ENCODE data around the gene AIG1. TPM values are rescaled to one million over a fixed set of nuclear protein-coding genes. Genes with fewer than 3 reads are reported as not detected.

Gene AIG1
- total RNA-seq, 1 experiment from 2014 or later, result 2.2 TPM

DNA sequence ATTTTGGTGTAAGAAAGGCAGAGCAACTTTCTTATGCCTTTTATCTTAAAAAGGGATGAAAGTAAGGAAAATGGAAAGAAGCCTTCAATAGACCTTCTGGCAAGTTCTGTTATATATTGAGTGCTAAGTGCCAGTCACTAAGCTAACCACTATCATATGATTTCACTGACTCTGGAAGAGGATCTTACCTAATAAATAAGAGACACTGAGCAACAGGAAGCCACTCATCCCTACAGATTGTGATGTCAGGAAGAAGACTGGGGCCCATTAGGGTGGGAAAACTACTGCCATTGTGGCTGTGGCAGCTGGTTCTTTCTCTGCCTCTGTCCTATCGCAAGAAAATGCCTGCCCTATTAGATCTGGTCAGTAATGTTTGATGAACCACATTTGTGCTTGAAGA lies 89.6 kb downstream of the AIG1 start:
- no peak for TF ChIP-seq EZH2 (IDR thresholded peaks at IDR 0.05; ENCODE audit: borderline replicate concordance, low read depth, low read length, poor library complexity, severe bottlenecking)
- TF ChIP-seq, protein P1, sequence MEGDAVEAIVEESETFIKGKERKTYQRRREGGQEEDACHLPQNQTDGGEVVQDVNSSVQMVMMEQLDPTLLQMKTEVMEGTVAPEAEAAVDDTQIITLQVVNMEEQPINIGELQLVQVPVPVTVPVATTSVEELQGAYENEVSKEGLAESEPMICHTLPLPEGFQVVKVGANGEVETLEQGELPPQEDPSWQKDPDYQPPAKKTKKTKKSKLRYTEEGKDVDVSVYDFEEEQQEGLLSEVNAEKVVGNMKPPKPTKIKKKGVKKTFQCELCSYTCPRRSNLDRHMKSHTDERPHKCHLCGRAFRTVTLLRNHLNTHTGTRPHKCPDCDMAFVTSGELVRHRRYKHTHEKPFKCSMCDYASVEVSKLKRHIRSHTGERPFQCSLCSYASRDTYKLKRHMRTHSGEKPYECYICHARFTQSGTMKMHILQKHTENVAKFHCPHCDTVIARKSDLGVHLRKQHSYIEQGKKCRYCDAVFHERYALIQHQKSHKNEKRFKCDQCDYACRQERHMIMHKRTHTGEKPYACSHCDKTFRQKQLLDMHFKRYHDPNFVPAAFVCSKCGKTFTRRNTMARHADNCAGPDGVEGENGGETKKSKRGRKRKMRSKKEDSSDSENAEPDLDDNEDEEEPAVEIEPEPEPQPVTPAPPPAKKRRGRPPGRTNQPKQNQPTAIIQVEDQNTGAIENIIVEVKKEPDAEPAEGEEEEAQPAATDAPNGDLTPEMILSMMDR (conservative IDR thresholded peaks at IDR 0.05; ENCODE audit: low read depth, low read length), result no peak
- H3K36me3 ChIP-seq (ENCODE audit: insufficient read depth, low read length, poor library complexity, severe bottlenecking), result no peaks in the 10 kb centered on the region
- H3K4me1 ChIP-seq (ENCODE audit: insufficient read depth, low read length, poor library complexity, severe bottlenecking), result no peaks in the 10 kb centered on the region
- intact Hi-C loops (cut with micrococcal nuclease; ENCODE audit: unreplicated experiment), result no loop called here
- BruUV-seq (replicated peaks), result no TSS peak
- ChIA-PET CTCF (no interaction called here), POLR2A (ENCODE audit: low non-redundant PET) (no interaction called here)
- H3K27ac ChIP-seq (ENCODE audit: low read depth, low read length, poor library complexity, severe bottlenecking), result no peak overlapping the region
- H3K4me3 ChIP-seq (ENCODE audit: low read depth, low read length, poor library complexity, severe bottlenecking), result no peak overlapping the region
- no peaks in the 10 kb centered on the region for H3K27me3 ChIP-seq (replicated peaks; ENCODE audit: insufficient read depth, low read depth, low read length, poor library complexity)
- no peaks in the 10 kb centered on the region for H3K9me3 ChIP-seq (ENCODE audit: low read depth, low read length, poor library complexity, severe bottlenecking)
- no peak for DNase-seq (ENCODE audit: low spot score)

DNA sequence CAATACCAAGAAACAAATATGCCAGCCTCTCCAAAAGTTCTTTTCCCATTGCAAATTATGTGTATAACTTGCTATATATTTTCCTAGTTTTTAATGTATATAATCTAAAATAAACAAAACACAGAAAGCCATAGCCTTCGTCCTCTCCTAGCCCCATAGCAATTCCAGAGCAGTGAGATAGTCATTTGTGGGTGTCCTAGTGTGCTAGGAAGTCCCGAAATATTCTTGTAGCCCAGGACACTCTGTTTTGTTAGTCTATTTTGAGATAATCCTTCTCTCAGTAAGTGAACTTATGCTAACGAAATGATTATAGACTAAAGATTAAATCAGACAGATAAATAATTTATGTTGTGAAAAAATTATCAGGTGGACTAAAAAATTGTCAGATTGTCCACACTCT lies 90.7 kb downstream of the AIG1 start:
- Histone ChIP-seq H3K27ac (ENCODE audit: low read depth, low read length, poor library complexity, severe bottlenecking) (no peak overlapping the region), H3K4me1 (ENCODE audit: insufficient read depth, low read length, poor library complexity, severe bottlenecking) (no peaks in the 10 kb centered on the region), H3K9me3 (ENCODE audit: low read depth, low read length, poor library complexity, severe bottlenecking) (no peaks in the 10 kb centered on the region), H3K27me3 (replicated peaks; ENCODE audit: insufficient read depth, low read depth, low read length, poor library complexity) (no peaks in the 10 kb centered on the region), H3K4me3 (ENCODE audit: low read depth, low read length, poor library complexity, severe bottlenecking) (no peak overlapping the region), H3K36me3 (ENCODE audit: insufficient read depth, low read length, poor library complexity, severe bottlenecking) (no peaks in the 10 kb centered on the region)
- ChIA-PET POLR2A (ENCODE audit: low non-redundant PET) (no interaction called here), CTCF (no interaction called here)
- TF ChIP-seq EZH2 (IDR thresholded peaks at IDR 0.05; ENCODE audit: borderline replicate concordance, low read depth, low read length, poor library complexity, severe bottlenecking), result no peak
- TF ChIP-seq, protein P1 (conservative IDR thresholded peaks at IDR 0.05; ENCODE audit: low read depth, low read length), result no peak
- DNase-seq (ENCODE audit: low spot score), result no peak
- intact Hi-C loops (cut with micrococcal nuclease; ENCODE audit: unreplicated experiment), result no loop called here
- no TSS peak for BruUV-seq (replicated peaks)

- intact Hi-C loops (cut with micrococcal nuclease; ENCODE audit: unreplicated experiment), result no loop called here
- no peaks in the 10 kb centered on the region for H3K4me1 ChIP-seq (ENCODE audit: insufficient read depth, low read length, poor library complexity, severe bottlenecking)
These were observed 95.0 kb downstream of the AIG1 start for GRCh38 chr6:143155681-143156080.

More at GRCh38 chr6:143155681-143156080, 95.0 kb downstream of the AIG1 start:
- POLR2A ChIA-PET (ENCODE audit: low non-redundant PET), result no interaction called here
- Histone ChIP-seq H3K9me3 (ENCODE audit: low read depth, low read length, poor library complexity, severe bottlenecking) (no peaks in the 10 kb centered on the region), H3K27ac (ENCODE audit: low read depth, low read length, poor library complexity, severe bottlenecking) (no peak overlapping the region), H3K36me3 (ENCODE audit: insufficient read depth, low read length, poor library complexity, severe bottlenecking) (no peaks in the 10 kb centered on the region), H3K27me3 (replicated peaks; ENCODE audit: insufficient read depth, low read depth, low read length, poor library complexity) (no peaks in the 10 kb centered on the region), H3K4me3 (ENCODE audit: low read depth, low read length, poor library complexity, severe bottlenecking) (no peak overlapping the region)
- CTCF ChIA-PET, result no interaction called here
- no TSS peak for BruUV-seq (replicated peaks)
- TF ChIP-seq, protein P1 (conservative IDR thresholded peaks at IDR 0.05; ENCODE audit: low read depth, low read length), result no peak
- TF ChIP-seq EZH2 (IDR thresholded peaks at IDR 0.05; ENCODE audit: borderline replicate concordance, low read depth, low read length, poor library complexity, severe bottlenecking), result no peak
- no peak for DNase-seq (ENCODE audit: low spot score)

Measured in A673 (cell line).